Measurements from ENCODE around the gene GPC4.
"Not testable (repeated sequence)": the region's sequence is repeated elsewhere in the genome, so short reads cannot be mapped to it uniquely, and the experiment has no call there.

The GPC4 gene

GRCh38 chrX:133337250-133337649 is 78.0 kb downstream of the GPC4 start:
- H3K27ac ChIP-seq: peak overlapping the region; percentile 15; the same call in 1 of the 2 replicates
- TF ChIP-seq, protein P1, sequence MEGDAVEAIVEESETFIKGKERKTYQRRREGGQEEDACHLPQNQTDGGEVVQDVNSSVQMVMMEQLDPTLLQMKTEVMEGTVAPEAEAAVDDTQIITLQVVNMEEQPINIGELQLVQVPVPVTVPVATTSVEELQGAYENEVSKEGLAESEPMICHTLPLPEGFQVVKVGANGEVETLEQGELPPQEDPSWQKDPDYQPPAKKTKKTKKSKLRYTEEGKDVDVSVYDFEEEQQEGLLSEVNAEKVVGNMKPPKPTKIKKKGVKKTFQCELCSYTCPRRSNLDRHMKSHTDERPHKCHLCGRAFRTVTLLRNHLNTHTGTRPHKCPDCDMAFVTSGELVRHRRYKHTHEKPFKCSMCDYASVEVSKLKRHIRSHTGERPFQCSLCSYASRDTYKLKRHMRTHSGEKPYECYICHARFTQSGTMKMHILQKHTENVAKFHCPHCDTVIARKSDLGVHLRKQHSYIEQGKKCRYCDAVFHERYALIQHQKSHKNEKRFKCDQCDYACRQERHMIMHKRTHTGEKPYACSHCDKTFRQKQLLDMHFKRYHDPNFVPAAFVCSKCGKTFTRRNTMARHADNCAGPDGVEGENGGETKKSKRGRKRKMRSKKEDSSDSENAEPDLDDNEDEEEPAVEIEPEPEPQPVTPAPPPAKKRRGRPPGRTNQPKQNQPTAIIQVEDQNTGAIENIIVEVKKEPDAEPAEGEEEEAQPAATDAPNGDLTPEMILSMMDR (conservative IDR thresholded peaks at IDR 0.05): no peak

DNA sequence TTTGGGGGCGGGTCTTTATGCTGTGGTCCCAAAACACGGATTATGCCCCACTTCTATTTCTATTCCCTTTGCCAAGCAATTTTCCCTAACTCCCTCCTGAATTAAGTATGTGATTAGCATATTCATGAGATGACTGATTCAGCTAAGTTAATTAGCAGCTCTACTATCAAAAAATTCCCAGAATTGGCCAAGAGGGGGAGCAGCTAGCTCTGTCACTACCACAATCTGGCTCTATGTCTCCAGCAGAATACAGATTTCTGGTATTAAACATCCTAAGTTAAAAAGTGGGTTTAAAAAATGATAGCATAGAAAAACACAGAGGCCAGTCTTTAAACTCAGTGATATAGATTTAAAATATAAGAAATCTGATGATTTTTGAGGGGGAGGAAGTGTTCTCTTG is 80.3 kb downstream of the GPC4 start:
- TF ChIP-seq, protein P1 (conservative IDR thresholded peaks at IDR 0.05): peak; percentile 73
- H3K27ac ChIP-seq: no peak overlapping the region

DNA sequence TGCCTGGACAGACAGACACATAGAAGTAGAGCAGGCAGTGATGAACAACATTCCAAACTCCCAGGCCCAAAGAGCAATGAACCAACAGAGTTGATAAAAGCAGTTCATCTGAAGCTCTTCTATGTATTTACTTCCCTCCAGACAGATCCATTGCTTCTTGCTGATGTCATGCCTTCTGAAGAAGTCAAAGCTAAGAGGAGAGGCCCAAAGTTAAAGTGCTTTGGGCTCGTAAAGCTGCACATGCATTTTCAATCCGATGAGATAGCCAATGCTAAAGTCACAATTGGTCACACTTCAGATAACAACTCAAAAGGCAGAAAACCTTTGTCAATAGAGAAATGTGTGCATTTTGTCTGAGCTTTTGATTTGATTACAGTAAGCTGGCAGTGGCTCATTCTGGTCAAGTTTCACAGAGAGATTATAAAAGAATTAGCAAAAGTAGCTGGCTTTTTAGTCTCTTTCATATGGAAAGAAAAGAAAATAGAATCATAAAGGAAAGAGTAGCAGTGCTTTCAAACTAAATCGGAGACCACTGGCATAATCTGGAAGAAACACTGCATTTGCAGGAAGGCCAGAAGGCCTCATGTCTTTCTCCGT is 82.0 kb downstream of the GPC4 start:
- TF ChIP-seq, protein P1 (conservative IDR thresholded peaks at IDR 0.05): no peak
- H3K27ac ChIP-seq: no peak overlapping the region

GRCh38 chrX:133332737-133333136 is 82.6 kb downstream of the GPC4 start:
- no peak overlapping the region for H3K27ac ChIP-seq
- TF ChIP-seq, protein P1 (conservative IDR thresholded peaks at IDR 0.05): no peak

DNA sequence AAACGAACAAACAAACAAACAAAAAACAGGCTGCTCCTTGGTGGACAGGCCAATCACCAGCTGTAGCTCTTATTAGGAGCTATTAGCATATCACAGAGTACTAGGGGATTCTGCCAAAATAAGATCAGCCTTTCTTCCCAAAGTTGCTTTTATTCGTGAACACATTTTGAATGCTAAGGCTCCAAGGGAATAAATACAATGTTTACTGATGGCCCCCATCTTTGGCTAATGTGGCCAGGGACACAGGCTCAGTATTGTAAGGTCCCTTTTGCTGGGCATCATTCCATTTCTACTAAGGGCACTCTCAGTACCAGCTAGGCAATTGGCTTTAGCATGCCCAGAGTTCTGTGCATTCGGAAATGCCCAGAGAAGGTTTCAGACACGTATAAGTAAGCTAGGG is 84.3 kb downstream of the GPC4 start:
- TF ChIP-seq, protein P1 (conservative IDR thresholded peaks at IDR 0.05): no peak
- no peak overlapping the region for H3K27ac ChIP-seq

DNA sequence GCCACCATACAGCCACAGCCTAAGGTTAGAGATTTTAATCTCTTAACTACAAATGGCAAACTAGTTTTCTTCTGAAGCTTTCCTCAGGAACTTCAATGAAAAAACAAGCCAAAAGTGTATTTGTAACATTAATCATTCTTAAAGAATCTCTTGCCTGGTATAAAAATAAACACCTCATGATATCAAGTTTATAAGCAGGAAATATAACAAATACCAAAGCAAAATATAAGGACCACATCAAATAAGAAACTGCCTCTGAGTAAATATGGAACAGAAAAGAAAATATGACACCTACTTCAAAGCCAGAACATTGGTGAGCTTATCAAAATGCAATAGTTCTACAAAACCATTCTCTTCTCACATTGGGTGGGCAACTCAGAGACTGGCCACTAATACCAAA is 89.9 kb downstream of the GPC4 start:
- H3K27ac ChIP-seq: no peak overlapping the region
- TF ChIP-seq, protein P1 (conservative IDR thresholded peaks at IDR 0.05): no peak

DNA sequence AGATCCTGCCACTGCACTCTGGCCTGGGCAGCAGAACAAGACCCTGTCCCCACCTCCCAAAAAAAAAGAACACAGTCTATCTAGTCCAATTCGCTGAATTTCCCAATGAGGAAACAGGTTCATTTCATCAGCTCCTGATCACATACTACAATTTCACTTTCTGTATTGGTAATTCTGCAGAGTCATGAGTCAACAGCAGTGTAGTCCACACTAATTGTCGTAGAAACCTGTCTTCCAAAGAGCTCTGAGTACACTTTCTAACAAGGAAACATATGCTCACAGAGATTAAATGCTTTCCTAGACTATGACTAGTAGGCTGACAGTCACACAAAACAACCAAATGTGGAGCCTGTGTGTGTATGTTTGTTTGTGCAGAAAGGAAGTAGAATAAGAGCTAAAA is 91.9 kb downstream of the GPC4 start:
- TF ChIP-seq, protein P1 (conservative IDR thresholded peaks at IDR 0.05): no peak
- H3K27ac ChIP-seq: no peak overlapping the region

DNA sequence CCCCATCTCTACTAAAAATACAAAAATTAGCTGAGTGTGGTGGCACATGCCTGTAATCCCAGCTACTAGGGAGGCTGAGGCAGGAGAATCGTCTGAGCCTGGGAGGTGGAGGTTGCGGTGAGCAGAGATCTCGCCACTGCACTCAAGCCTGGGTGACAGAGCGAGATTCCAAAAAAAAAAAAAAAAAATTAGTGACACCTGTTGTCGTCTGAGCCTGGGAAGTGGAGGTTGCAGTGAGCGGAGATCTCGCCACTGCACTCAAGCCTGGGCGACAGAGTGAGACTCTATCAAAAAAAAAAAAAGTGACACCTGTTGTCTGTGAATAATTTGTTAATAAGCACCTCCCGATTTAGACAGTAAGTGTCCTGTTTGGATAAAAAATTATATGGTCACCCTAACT is 93.0 kb downstream of the GPC4 start:
- H3K27ac ChIP-seq: not testable (repeated sequence)
